HuH-7 (cell line): ENCODE data around the gene PGRMC2.
"Not testable (repeated sequence)": the region's sequence is repeated elsewhere in the genome, so short reads cannot be mapped to it uniquely, and the experiment has no call there.

Source experiments
- DNase-seq: peaks from one replicate; pipeline ENCODE4 v3.0.0; 2011; ENCODE audit warnings: low spot score

Gene PGRMC2

GRCh38 chr4:128267745-128268144 is 19.9 kb downstream of the PGRMC2 start:
- DNase-seq: no peak

- not testable (repeated sequence) for DNase-seq
These were observed 20.4 kb downstream of the PGRMC2 start for GRCh38 chr4:128267171-128267570.

- DNase-seq: not testable (repeated sequence)
These were observed 22.1 kb downstream of the PGRMC2 start for GRCh38 chr4:128265550-128265949.

DNA sequence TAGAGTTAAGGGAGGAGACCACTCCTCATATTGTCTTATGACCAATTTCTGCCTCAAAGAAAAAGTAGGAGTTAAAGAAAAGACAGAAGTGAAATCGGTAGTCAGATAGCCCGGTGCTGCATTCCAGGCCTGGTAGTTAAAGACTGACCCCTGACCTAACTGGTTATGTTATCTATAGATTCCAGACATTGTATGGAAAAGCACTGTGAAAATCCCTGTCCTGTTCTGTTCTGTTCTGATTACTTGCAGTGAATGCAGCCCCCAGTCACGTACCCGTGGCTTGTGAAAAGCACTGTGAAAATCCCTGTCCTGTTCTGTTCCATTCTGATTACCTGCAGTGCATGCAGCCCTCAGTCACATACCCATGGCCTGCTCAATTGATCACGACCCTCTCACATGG is 27.7 kb downstream of the PGRMC2 start:
- not testable (repeated sequence) for DNase-seq

DNA sequence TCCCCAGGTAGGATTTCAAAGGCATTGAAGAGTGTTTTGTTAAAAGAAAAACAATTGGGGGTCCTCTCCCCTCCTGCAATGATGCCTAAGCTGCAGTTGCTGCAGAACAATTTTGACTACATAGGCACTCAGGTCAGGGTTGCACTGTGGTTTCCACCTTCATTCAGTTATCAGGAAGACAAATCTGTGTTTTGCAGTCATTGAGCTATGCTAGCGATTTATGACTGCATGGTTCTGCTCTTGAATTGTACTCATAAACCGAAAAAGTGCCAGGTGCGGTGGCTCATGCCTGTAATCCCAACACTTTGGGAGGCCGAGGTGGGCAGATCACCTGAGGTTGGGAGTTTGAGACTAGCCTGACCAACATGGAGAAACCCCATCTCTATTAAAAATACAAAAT is 29.4 kb downstream of the PGRMC2 start:
- not testable (repeated sequence) for DNase-seq

DNA sequence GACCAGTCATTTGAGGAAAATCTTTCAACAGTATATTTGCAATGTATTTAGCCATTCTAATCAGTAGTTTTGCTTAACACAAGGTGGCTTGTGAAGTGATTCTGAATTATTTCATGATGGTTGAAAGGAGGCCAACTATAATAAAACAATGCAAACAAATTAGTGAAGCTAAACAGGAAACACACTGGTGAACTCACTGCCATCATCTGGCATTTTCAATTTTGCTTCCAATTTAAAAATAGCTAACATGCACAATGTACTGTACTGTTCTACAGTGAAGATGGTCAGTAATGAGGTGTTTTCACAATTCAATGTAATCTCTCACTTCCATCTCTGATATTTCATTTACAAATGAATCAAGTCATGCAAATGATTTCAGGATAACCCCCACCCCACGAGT is 31.1 kb downstream of the PGRMC2 start:
- DNase-seq: no peak

DNA sequence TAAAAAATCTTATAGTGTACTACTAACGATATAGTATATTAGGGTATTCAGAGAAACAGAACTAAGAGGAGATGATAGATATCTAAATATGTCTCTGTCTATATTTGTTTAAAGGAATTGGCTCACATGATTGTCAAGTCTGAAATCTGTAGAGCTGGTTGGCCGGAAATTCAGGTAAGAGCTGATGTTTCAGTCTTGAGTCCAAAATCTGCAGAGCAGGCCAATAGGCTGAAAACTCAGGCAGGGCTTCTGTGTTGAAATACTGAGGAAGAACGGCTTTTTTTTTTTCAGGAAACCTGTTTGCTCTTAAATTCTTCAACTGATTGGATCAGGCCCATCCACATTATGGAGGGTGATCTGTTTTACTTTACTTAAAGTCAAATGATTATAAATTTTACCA is 31.7 kb downstream of the PGRMC2 start:
- no peak for DNase-seq

DNA sequence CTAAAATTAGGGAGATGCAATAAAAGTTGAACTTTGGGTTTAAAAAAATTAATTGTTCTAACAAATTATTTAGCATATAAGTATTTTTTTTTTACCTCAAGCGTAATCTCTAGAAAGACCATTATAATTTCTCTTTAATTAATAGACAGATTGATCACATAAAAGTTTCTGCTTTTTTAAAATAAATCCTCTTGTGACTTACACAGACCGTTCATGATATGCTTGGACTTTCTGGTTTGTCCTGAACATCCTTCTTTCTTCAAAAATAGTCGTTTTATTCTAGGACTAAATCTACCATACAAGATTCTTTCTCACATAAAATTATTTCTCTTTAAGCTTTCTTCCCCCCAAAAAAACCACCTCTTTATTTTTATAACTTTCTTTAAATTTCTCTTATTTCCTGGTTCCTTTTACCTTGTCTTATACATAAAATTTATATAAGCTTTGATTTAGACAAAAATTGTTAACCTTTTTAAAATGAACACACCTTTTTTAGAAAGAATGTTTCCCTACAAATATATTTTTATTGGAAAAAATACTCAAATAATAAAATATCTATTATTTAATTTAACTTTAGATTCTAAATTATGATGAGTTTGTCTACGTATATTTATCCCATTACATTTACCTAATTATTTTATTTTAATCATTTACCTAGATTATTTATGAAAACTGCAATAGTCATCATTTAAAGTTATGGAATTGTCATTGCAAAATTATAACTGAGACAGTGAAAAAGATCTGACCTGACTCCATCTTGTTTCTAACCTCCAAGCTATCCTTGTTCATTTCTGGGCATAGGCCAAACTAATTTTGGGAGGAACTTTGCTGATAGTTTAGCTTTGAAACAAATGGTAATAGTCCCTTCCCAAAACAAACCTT is 37.6 kb downstream of the PGRMC2 start:
- DNase-seq: no peak

- no peak for DNase-seq
These were observed 39.7 kb downstream of the PGRMC2 start for GRCh38 chr4:128247906-128248305.

GRCh38 chr4:128245391-128245790 is 42.2 kb downstream of the PGRMC2 start:
- DNase-seq: not testable (repeated sequence)

GRCh38 chr4:128244379-128244778 is 43.2 kb downstream of the PGRMC2 start:
- DNase-seq: no peak

- DNase-seq: no peak
These were observed 45.0 kb downstream of the PGRMC2 start for GRCh38 chr4:128242601-128243000.

DNA sequence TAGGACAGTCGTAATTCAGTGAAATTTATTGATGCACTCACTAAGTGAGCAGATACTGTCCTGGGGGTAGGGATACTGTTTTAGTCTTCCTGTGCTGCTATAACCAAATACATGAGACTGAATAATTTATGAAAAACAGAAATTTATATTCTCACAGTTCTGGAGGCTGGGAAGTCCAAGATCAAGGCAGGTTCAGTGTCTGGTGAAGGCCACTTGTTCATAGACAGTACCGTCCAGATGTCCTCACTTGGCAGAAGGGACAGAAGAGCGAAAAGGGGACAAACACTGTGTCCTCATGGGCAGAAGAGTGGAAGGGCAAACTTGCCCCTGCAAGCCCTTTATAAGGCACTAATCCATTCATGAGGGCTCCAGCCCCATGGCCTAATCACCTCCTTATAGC is 45.6 kb downstream of the PGRMC2 start:
- DNase-seq: no peak

DNA sequence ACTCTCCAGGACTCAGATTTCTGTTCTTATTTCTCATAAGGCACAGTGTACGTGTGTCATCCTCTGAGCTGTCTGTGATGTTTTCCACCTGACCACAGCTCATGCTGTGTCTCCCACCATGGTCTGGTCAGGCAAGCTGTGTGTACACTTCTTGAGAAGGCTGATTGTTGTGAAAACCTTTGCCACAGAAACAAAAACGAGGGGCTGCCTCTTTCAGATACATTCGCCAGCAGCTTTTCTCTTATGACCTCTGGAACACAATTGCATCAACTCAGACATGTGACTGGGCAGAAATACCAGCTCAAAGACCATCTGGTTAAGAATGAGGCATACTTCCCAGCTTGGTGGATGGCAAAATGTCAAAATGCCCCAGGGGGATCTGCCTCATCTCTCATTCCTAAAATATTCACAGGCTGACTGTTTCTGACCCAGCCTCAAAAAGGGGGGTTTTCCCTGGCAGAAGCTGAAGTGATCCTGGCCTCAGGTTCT is 46.1 kb downstream of the PGRMC2 start:
- DNase-seq: no peak

DNA sequence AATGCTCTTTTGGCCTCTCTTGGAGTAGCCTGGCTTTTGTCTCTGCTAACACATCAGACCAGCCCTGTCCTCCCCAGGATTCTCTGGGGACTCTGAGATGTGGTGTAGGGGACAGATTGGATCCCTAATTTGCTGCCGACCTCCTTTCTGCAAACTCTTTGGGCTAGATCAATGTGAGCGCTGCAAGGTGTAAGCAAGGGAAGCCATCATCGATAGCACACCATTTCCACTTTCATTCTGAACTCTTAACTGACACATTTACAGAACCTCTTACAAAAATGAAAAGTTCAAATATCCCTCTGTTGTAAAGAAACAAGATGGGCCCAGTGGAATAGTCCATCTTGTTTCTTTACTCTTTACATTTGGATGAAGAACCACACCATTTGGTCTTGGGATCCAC is 46.6 kb downstream of the PGRMC2 start:
- DNase-seq: no peak

DNA sequence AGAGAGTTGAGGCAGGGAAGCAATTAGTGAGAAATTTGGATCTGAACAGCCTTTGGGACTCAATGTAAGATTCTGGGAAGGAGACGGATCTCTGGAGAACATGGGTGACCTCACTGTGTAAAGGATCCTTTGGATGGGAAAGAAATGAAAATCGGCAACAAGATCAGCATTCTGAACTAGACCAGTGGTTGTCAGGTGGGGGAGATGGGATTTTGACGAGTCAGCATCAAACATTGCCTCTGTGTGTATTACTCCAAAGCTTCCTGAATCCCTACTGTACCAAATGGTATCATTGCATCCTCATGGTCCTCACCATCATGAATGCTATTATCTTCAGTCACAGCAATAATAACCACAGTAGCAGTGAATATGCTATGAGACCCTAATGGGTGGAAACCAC is 52.8 kb downstream of the PGRMC2 start:
- DNase-seq: no peak

GRCh38 chr4:128232719-128233118 is 54.9 kb downstream of the PGRMC2 start:
- DNase-seq: no peak

DNA sequence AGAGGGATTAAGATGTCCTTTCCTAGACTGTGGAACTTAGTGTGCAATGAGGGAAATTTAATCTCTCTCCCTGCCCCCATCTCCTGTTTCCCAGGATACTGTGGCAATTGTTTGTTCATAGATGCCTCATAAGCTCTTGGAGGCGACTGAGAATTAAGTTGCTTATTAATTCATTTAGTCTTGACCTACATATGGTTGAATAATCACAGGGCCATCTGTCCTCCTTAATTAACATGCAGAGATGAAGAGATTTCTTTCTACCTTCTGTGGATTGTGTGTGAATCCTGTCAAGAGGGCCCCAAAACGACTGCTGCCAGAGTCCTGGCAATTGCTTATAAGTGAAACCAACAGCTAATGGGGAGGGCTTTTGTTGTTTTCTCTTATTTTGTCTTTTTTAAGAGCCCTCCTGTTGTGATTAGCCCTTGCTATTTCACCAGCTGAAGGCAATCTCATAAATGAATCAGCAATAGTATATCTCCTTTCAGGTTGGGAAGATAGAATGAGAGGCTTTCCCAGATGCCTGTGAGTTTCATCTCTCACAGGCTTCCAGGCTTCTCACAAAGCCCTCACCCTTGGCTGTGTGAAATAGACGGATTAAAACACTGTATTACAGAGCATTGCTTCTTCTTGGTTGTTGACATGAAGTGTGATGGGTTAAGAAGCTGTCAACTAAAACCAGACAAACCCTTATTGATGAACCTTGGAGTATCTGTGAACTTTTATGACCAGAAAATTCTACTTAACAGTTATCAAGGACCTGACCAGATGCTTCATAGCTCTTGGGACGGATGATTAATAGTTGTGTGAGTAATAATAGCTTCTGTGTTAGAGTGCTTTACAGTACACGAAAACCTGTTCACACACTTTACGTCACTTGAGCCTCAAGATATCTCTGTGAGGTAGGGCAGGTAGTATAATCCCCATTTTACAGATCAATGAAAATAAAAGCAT is 58.5 kb downstream of the PGRMC2 start:
- no peak for DNase-seq

DNA sequence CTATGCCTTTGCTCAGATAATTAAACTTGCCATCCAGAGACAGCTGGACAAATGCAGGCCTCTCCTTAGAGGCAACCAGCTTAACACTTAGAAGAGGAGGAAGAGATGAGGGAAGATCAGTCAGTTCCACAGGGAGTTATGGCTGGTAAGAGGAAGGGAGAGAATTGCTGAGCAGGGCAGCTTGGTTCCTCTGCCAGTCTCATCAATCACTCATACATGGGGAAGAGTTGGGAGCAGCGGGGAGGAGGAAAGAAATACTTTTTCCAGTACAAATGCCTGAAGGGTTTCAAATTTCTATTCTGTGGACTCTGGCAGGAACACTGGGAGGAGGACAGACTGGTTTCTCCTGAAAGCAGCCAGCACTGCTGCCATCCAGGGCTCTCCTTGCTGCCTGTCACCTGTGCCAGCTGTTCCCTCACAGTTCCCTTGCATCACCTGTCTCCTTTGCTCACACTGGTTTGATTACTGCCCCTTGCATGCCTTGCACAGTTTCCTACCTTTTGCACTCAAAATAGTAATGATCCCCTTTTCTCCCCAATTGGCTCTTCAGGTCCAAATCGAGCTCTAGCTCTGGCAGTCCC is 59.5 kb downstream of the PGRMC2 start:
- DNase-seq: no peak

DNA sequence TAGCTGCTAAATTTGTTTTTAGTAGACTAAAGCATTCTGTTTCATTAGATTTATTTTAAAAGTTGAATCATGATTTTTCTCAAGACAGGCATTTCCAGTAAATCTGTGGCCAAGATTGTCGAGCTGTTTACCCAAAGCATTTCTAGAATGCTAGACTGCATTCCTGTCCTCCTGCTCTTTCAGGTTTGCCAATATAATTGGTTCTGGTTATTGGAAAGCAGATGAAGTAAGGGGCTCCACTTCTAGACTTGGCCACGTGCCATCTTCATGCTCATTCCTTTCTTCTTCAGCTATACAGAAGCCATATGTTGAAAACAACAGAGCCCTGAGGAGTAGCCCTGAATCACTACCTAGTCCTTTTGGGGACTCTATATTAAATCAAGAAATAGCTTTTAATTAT is 62.5 kb downstream of the PGRMC2 start:
- DNase-seq: no peak

- no peak for DNase-seq
These were observed 66.0 kb downstream of the PGRMC2 start for GRCh38 chr4:128221586-128221985.
